H1 (cell line): ENCODE results near the gene TCERG1L. TPM values are rescaled to one million over a fixed set of nuclear protein-coding genes. Genes with fewer than 3 reads are reported as not detected.

Experiments used
- CHD1 ChIP-seq: IDR thresholded peaks from 2 replicates; pipeline ENCODE4 v1.6.1; 2012; ENCODE audit warnings: low read depth, low read length, improper control_type of control experiment
- NANOG ChIP-seq: IDR thresholded peaks from 2 replicates; pipeline ENCODE4 v1.6.1; 2011; ENCODE audit warnings: low read length, low read depth, mild to moderate bottlenecking, inconsistent platforms; ENCODE audit not compliant: insufficient read depth, poor library complexity, severe bottlenecking
- RNF2 ChIP-seq: fragments of 200-900, 300-1000 bp; sonication (generic); IDR thresholded peaks from 2 replicates; pipeline ENCODE4 v1.7.1; 2016; ENCODE audit warnings: borderline replicate concordance, low read depth, mild to moderate bottlenecking, antibody characterized with exemption, low read length; ENCODE audit not compliant: poor library complexity, severe bottlenecking; ENCODE audit errors: missing control alignments
- SIRT6 ChIP-seq: IDR thresholded peaks from one replicate; pipeline ENCODE4 v1.7.1; 2012; ENCODE audit warnings: low read length, inconsistent platforms
- polyA plus RNA-seq, 7 experiments: library from polyadenylated mRNA; depleted of rRNA in 3 of 7; stranded (reverse) in 5 of 7; unstranded in 2 of 7; fragments of >200 nt in 5 of 7; fragments of 200-250 nt in 2 of 7; gene quantifications; 1 replicate in 5 of 7; 2 replicates in 1 of 7; 4 replicates in 1 of 7; pipeline versions ENCODE4 v1.2.1 to v1.2.3, GENCODE V29; 2011 to 2013; ENCODE audit warnings: missing spikeins in 2 of 7, mixed read lengths in 2 of 7
- total RNA-seq: library from RNA; stranded (reverse); fragmentation: NEBNext Ultra II Directional; extraction: Animal tissue kit (Norgen Biotek cat#: 25700); gene quantifications from 2 replicates; pipeline ENCODE4 v1.2.1, GENCODE V29; 2021
- TF ChIP-seq, protein P1 (sequence below): fragments of 300-600 bp; sonication (generic); IDR thresholded peaks from 2 replicates; pipeline ENCODE4 v1.7.1; 2012; ENCODE audit warnings: low read length, moderate library complexity, mild to moderate bottlenecking, inconsistent platforms; ENCODE audit not compliant: insufficient replicate concordance

TCERG1L gene
- total and polyA plus RNA-seq, 2 of the 8 experiments (the other 6 are each of a cell fraction or from before 2014, with no cell fraction given) = 3.9 to 6.9 TPM

DNA sequence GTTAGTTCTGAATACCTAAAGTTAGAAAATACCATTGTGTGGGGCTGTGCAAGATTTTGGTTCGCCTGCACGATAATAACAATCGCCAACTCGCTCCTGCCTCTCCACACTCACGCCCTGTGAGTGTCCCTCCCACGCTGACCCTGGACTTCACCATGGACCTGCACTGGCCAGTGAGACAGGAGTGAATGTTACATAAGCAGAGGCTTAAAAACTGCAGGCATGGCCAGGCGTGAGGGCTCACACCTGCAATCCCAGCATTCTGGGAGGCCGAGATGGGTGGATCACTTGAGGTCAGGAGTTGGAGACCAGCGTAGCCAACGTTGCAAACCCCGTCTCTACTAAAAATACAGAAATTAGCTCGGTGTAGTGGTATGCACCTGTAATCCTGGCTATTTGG, 68.4 kb downstream of the TCERG1L start (continued):
- TF ChIP-seq, protein P1, sequence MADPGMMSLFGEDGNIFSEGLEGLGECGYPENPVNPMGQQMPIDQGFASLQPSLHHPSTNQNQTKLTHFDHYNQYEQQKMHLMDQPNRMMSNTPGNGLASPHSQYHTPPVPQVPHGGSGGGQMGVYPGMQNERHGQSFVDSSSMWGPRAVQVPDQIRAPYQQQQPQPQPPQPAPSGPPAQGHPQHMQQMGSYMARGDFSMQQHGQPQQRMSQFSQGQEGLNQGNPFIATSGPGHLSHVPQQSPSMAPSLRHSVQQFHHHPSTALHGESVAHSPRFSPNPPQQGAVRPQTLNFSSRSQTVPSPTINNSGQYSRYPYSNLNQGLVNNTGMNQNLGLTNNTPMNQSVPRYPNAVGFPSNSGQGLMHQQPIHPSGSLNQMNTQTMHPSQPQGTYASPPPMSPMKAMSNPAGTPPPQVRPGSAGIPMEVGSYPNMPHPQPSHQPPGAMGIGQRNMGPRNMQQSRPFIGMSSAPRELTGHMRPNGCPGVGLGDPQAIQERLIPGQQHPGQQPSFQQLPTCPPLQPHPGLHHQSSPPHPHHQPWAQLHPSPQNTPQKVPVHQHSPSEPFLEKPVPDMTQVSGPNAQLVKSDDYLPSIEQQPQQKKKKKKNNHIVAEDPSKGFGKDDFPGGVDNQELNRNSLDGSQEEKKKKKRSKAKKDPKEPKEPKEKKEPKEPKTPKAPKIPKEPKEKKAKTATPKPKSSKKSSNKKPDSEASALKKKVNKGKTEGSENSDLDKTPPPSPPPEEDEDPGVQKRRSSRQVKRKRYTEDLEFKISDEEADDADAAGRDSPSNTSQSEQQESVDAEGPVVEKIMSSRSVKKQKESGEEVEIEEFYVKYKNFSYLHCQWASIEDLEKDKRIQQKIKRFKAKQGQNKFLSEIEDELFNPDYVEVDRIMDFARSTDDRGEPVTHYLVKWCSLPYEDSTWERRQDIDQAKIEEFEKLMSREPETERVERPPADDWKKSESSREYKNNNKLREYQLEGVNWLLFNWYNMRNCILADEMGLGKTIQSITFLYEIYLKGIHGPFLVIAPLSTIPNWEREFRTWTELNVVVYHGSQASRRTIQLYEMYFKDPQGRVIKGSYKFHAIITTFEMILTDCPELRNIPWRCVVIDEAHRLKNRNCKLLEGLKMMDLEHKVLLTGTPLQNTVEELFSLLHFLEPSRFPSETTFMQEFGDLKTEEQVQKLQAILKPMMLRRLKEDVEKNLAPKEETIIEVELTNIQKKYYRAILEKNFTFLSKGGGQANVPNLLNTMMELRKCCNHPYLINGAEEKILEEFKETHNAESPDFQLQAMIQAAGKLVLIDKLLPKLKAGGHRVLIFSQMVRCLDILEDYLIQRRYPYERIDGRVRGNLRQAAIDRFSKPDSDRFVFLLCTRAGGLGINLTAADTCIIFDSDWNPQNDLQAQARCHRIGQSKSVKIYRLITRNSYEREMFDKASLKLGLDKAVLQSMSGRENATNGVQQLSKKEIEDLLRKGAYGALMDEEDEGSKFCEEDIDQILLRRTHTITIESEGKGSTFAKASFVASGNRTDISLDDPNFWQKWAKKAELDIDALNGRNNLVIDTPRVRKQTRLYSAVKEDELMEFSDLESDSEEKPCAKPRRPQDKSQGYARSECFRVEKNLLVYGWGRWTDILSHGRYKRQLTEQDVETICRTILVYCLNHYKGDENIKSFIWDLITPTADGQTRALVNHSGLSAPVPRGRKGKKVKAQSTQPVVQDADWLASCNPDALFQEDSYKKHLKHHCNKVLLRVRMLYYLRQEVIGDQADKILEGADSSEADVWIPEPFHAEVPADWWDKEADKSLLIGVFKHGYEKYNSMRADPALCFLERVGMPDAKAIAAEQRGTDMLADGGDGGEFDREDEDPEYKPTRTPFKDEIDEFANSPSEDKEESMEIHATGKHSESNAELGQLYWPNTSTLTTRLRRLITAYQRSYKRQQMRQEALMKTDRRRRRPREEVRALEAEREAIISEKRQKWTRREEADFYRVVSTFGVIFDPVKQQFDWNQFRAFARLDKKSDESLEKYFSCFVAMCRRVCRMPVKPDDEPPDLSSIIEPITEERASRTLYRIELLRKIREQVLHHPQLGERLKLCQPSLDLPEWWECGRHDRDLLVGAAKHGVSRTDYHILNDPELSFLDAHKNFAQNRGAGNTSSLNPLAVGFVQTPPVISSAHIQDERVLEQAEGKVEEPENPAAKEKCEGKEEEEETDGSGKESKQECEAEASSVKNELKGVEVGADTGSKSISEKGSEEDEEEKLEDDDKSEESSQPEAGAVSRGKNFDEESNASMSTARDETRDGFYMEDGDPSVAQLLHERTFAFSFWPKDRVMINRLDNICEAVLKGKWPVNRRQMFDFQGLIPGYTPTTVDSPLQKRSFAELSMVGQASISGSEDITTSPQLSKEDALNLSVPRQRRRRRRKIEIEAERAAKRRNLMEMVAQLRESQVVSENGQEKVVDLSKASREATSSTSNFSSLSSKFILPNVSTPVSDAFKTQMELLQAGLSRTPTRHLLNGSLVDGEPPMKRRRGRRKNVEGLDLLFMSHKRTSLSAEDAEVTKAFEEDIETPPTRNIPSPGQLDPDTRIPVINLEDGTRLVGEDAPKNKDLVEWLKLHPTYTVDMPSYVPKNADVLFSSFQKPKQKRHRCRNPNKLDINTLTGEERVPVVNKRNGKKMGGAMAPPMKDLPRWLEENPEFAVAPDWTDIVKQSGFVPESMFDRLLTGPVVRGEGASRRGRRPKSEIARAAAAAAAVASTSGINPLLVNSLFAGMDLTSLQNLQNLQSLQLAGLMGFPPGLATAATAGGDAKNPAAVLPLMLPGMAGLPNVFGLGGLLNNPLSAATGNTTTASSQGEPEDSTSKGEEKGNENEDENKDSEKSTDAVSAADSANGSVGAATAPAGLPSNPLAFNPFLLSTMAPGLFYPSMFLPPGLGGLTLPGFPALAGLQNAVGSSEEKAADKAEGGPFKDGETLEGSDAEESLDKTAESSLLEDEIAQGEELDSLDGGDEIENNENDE = no peak
- TF ChIP-seq SIRT6 = no peak
- no peak for TF ChIP-seq NANOG
- no peak for TF ChIP-seq RNF2
- no peak for TF ChIP-seq CHD1
